Prostate gland (tissue), 2 donors: ENCODE data around the gene SIX5.

Source experiments
- POLR2A ChIP-seq: fragments of 450-650 bp; IDR thresholded peaks from one replicate; pipeline ENCODE4 v1.6.1; 2016; ENCODE audit warnings: antibody characterized with exemption, mild to moderate bottlenecking
- POLR2AphosphoS5 ChIP-seq: sonication (generic); formaldehyde crosslinking; IDR thresholded peaks from one replicate; pipeline ENCODE4 v1.6.1; 2017; ENCODE audit warnings: antibody characterized with exemption
- TF ChIP-seq, protein P1 (sequence below), 4 experiments: fragments of 200-600 bp in 2 of 4; fragments of 450-650 bp in 2 of 4; sonication (generic) in 2 of 4; IDR thresholded peaks; 1 replicate in 3 of 4; 2 replicates in 1 of 4; pipeline ENCODE4 v1.5.1; 2016 to 2019; ENCODE audit warnings: antibody characterized with exemption in 4 of 4, mild to moderate bottlenecking in 2 of 4, moderate library complexity in 2 of 4

DNA sequence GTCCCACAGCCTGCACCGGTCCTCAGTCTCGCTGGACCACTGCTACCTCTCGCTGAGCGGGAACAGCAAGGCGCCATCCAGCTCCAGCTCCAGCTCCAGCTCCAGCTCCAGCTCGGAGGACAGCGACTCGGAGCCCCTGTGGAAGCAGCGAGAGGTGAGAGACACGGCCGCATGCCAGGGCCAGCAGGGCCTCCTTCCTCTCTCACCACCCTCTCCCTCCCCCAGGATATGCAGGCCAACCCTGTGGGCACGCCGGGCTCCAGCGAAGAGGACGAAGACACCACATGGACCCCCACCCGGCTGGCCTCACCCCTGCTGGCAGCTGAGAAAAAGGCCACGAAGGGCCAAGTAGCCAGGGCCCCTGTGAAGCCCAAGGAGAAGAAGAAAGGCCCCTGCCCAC lies 7.3 kb downstream of the SIX5 start:
- TF ChIP-seq, protein P1, sequence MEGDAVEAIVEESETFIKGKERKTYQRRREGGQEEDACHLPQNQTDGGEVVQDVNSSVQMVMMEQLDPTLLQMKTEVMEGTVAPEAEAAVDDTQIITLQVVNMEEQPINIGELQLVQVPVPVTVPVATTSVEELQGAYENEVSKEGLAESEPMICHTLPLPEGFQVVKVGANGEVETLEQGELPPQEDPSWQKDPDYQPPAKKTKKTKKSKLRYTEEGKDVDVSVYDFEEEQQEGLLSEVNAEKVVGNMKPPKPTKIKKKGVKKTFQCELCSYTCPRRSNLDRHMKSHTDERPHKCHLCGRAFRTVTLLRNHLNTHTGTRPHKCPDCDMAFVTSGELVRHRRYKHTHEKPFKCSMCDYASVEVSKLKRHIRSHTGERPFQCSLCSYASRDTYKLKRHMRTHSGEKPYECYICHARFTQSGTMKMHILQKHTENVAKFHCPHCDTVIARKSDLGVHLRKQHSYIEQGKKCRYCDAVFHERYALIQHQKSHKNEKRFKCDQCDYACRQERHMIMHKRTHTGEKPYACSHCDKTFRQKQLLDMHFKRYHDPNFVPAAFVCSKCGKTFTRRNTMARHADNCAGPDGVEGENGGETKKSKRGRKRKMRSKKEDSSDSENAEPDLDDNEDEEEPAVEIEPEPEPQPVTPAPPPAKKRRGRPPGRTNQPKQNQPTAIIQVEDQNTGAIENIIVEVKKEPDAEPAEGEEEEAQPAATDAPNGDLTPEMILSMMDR (IDR thresholded peaks at IDR 0.05) = no peak
- TF ChIP-seq POLR2A = no peak
- no peak for TF ChIP-seq POLR2AphosphoS5
